Measurements from ENCODE around the gene C2CD4C. TPM values are rescaled to one million over a fixed set of nuclear protein-coding genes. Genes with fewer than 3 reads are reported as not detected.

The C2CD4C gene
- total RNA-seq, 2 donors from 2014 or later = 0.26 to 0.55 TPM

DNA sequence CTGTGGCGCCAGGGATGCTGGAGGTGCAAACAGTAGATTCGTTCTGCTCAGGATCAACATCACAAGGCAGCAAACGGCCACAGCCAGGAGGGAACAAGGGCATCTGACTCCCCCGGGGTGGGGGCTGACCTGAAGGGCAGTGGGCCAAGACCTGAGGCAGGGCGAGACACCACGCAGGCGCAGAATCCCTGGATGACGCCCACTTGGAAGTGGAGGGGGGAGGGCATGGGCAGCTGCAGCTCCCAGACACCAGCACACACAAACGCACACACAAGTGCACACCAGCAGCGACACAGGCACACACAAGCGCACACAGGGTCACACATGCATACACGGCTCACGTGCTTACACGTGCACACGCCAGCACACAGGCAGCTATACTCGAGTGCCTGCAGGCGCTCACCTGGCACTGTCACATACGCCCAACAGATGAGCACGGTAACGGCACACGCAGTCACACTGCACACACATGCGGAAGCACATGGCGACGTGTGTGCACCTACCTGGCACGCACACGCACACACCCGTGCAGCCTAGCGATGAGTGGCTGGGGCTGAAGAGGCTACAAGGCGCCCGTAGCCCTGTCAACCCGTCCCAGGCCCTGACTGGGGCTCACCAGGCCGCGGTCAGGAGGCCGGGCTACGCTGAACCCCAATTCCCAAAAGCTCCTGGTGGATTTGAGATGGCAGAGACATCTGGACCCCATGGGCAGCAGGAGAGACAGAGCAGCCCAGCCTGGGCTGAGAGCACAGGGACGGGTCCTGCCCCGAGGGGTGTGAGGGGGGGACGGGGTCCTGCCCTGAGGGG lies 5.5 kb downstream of the C2CD4C start:
- TF ChIP-seq, protein P1, sequence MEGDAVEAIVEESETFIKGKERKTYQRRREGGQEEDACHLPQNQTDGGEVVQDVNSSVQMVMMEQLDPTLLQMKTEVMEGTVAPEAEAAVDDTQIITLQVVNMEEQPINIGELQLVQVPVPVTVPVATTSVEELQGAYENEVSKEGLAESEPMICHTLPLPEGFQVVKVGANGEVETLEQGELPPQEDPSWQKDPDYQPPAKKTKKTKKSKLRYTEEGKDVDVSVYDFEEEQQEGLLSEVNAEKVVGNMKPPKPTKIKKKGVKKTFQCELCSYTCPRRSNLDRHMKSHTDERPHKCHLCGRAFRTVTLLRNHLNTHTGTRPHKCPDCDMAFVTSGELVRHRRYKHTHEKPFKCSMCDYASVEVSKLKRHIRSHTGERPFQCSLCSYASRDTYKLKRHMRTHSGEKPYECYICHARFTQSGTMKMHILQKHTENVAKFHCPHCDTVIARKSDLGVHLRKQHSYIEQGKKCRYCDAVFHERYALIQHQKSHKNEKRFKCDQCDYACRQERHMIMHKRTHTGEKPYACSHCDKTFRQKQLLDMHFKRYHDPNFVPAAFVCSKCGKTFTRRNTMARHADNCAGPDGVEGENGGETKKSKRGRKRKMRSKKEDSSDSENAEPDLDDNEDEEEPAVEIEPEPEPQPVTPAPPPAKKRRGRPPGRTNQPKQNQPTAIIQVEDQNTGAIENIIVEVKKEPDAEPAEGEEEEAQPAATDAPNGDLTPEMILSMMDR (IDR thresholded peaks at IDR 0.05) = no peak
- no peak for DNase-seq (ENCODE audit: low spot score)
- Histone ChIP-seq H3K4me1 (peaks cover 0 to 5% of the 10 kb centered on the region in 2 donors), H3K27me3 (peaks cover 0 to 7% of the 10 kb centered on the region in 2 donors), H3K36me3 (no peaks in the 10 kb centered on the region), H3K27ac (no peak overlapping the region), H3K4me3 (no peak overlapping the region), H3K9me3 (no peaks in the 10 kb centered on the region)

DNA sequence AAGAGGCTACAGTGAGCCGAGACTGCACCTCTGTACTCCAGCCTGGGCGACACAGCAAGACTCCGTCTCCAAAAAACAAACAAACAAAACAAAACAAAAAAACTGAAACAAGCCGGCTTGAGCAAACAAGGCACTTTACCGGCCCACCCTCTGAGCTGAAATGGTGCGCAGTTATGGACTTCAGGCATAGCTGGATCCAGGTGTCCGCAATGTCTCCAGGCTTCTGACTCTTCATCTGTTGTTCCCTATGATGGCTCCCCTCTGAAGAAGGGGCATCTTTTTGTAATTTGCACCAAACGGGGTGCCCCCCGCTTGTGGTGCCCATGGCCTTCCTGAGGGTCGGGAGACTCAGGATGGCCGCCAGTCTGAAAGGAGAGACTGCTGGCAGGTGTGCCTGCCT lies 6.2 kb downstream of the C2CD4C start:
- Histone ChIP-seq H3K27me3 (peaks cover 0 to 2% of the 10 kb centered on the region in 2 donors), H3K4me1 (no peaks in the 10 kb centered on the region), H3K4me3 (no peak overlapping the region), H3K27ac (no peak overlapping the region), H3K36me3 (no peaks in the 10 kb centered on the region), H3K9me3 (no peaks in the 10 kb centered on the region)
- TF ChIP-seq, protein P1 (IDR thresholded peaks at IDR 0.05) = no peak
- DNase-seq (ENCODE audit: low spot score) = no peak

DNA sequence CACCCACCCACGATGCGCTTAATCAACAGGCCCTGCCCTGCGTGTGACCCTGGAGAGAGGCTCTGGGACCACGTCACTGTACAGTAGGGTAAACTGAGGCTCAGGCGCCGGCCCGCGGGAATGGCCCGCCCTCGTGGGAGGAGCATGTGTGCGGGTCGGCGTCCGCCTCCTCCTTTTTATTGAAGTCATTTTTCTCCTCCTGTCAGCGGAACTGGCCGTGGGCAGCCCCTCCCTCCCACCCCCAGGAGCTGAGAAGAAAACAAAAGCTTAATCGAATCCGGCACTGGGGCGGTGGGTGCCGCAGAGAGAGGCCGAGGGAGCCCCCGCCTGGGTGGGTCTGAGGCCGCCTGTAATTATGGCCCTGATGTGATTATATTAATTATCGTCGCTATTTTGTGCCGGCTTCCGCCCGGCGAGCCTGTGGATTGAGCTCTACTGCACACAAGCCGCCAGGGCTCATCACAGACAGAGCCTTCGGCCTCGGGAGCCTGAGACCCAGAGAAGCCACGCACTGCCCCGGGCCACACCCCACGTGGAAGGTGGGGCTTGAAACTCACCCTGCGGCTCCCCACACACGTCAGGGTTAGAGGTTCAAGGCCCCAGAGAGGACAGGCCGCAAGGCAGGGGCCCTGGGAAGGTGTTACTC lies 7.0 kb downstream of the C2CD4C start:
- H3K4me1 ChIP-seq = no peaks in the 10 kb centered on the region
- no peaks in the 10 kb centered on the region for H3K9me3 ChIP-seq
- H3K27ac ChIP-seq = no peak overlapping the region
- no peaks in the 10 kb centered on the region for H3K36me3 ChIP-seq
- DNase-seq (ENCODE audit: low spot score) = no peak
- H3K27me3 ChIP-seq = no peaks in the 10 kb centered on the region
- no peak overlapping the region for H3K4me3 ChIP-seq
- TF ChIP-seq, protein P1 (IDR thresholded peaks at IDR 0.05) = no peak

DNA sequence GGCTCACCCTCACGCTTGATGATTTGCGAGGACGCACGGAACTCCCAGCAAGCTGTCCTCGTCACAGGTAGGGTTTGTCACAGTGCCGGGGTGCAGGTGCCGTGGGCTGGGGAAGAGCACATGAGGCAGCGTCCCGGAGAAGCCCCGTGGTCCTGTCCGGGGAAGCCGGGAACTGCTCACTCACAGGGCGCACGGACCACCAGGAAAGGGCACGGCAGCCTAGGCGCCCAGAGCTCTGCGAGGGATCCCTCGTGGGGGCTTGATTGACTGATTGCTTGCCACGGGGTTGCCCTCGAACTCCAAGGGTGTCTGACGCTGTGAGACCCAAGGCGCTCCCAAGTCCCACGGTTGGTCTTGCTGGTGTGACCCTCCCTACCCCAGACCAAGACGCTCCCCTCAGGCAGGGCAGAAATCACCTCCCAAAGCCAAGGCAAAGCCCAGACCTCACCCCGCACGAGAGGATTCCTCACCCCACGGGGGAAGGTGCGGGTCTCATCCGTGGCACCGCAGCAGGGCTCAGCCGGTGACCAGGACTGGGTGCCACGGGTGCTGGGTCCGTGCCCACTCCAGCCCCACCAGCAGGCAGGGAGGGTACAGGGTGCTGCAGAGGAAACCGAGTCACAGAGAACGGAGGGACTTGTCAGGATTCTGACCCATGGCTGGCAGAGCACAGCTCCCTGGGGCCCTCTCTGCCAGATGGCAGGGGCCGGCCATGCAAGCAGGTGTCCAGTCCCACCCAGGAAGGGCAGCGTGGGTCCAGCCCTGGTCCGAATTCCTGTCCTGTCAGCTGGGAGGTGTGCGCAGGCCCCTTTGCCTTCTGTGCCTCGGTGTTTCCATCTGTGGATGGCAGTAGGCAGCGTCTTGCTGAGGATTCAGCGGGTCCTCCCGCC lies 7.7 kb downstream of the C2CD4C start:
- TF ChIP-seq, protein P1 (IDR thresholded peaks at IDR 0.05) = no peak
- Histone ChIP-seq H3K4me1 (no peaks in the 10 kb centered on the region), H3K36me3 (no peaks in the 10 kb centered on the region), H3K9me3 (no peaks in the 10 kb centered on the region), H3K4me3 (no peak overlapping the region), H3K27ac (no peak overlapping the region), H3K27me3 (no peaks in the 10 kb centered on the region)
- no peak for DNase-seq (ENCODE audit: low spot score)

DNA sequence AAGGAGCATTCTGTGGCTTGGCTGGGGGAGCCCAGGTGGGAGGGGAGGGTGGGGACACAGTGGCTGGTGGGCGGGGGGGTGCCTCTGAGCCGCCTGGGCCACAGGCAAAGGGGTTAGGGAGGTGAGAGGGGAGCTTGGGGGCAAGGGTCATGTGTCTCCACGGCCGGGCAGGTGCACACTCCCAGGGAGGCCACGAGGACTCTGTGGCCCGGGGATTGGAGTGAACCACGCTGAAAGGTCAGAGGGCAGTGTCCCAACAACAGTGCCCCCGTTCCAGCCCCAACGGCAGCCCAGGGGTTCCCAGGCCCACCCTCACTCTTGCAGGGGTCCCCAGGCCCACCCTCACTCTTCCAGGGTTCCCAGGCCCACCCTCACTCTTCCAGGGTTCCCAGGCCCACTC lies 9.6 kb downstream of the C2CD4C start:
- Histone ChIP-seq H3K27ac (no peak overlapping the region), H3K4me3 (no peak overlapping the region), H3K27me3 (no peaks in the 10 kb centered on the region), H3K36me3 (no peaks in the 10 kb centered on the region), H3K9me3 (no peaks in the 10 kb centered on the region), H3K4me1 (no peaks in the 10 kb centered on the region)
- TF ChIP-seq, protein P1 (IDR thresholded peaks at IDR 0.05) = no peak
- no peak for DNase-seq (ENCODE audit: low spot score)

All from right atrium auricular region (tissue), 2 donors.